HG02798 (cell line): ENCODE data around the gene LSM10.
A peak's percentile ranks its signal among the peaks of the same experiment; 100 is the strongest.

Experiments
- ATAC-seq: cut with Tn5 transposase; IDR thresholded peaks from one replicate; pipeline ENCODE4 v1.9.1; 2021; ENCODE audit warnings: mild to moderate bottlenecking; ENCODE audit not compliant: unreplicated experiment, poor library complexity

The LSM10 gene

GRCh38 chr1:36397378-36398230 is at the start of gene LSM10:
Gene LSM10, minus strand, starts transcription at chr1:36397908. Its CDS starts 3,779 bp downstream, at chr1:36394129.
- peak; percentile 65 for ATAC-seq

GRCh38 chr1:36447450-36447849 is 49.7 kb upstream of the LSM10 start:
- no peak for ATAC-seq

- no peak for ATAC-seq
Measured at GRCh38 chr1:36446746-36447145, 49.0 kb upstream of the LSM10 start.

- ATAC-seq = no peak
Measured at GRCh38 chr1:36446271-36446670, 48.6 kb upstream of the LSM10 start.

- no peak for ATAC-seq
Measured at GRCh38 chr1:36443297-36443696, 45.6 kb upstream of the LSM10 start.

- ATAC-seq = no peak
Measured at GRCh38 chr1:36442337-36442736, 44.6 kb upstream of the LSM10 start.

- no peak for ATAC-seq
Measured at GRCh38 chr1:36440646-36441045, 42.9 kb upstream of the LSM10 start.

- no peak for ATAC-seq
Measured at GRCh38 chr1:36440044-36440443, 42.3 kb upstream of the LSM10 start.

- ATAC-seq = no peak
Measured at GRCh38 chr1:36438715-36439114, 41.0 kb upstream of the LSM10 start.

GRCh38 chr1:36436821-36437220 is 39.1 kb upstream of the LSM10 start:
- ATAC-seq = no peak

GRCh38 chr1:36433102-36433501 is 35.4 kb upstream of the LSM10 start:
- no peak for ATAC-seq

- ATAC-seq = no peak
Measured at GRCh38 chr1:36432616-36433015, 34.9 kb upstream of the LSM10 start.

GRCh38 chr1:36425791-36426190 is 28.1 kb upstream of the LSM10 start:
- no peak for ATAC-seq

- no peak for ATAC-seq
Measured at GRCh38 chr1:36421649-36422048, 23.9 kb upstream of the LSM10 start.

- peak; percentile 58 for ATAC-seq
Measured at GRCh38 chr1:36420836-36421317, 23.2 kb upstream of the LSM10 start.

GRCh38 chr1:36420409-36420808 is 22.7 kb upstream of the LSM10 start:
- no peak for ATAC-seq

GRCh38 chr1:36419569-36419968 is 21.9 kb upstream of the LSM10 start:
- ATAC-seq = no peak

GRCh38 chr1:36419140-36419539 is 21.4 kb upstream of the LSM10 start:
- no peak for ATAC-seq

- no peak for ATAC-seq
Measured at GRCh38 chr1:36417931-36418330, 20.2 kb upstream of the LSM10 start.

- ATAC-seq = no peak
Measured at GRCh38 chr1:36415661-36416326, 18.1 kb upstream of the LSM10 start.

GRCh38 chr1:36414384-36414783 is 16.7 kb upstream of the LSM10 start:
- ATAC-seq = no peak
